CD14-positive monocyte (primary cell): ENCODE measurements around the gene CDH2. TPM values are rescaled to one million over a fixed set of nuclear protein-coding genes. Genes with fewer than 3 reads are reported as not detected.

Source experiments
- DNase-seq, 3 donors: peaks; one replicate each; pipeline ENCODE4 v3.0.0-alpha.2; 2011 to 2022
- H2AFZ ChIP-seq: 2 replicates; pipeline ENCODE4 v1.6.0; 2012; ENCODE audit warnings: mild to moderate bottlenecking, low read depth, low read length, inconsistent platforms; ENCODE audit not compliant: insufficient read depth, poor library complexity, severe bottlenecking
- H3K27ac ChIP-seq, 2 donors: 1 replicate in 1 of 2; 2 replicates in 1 of 2; pipeline ENCODE4 v1.5.1; 2012 to 2013; ENCODE audit warnings: low read length in 2 of 2, control low read depth in 1 of 2, inconsistent platforms in 1 of 2, low read depth in 1 of 2, mild to moderate bottlenecking in 1 of 2
- H3K27me3 ChIP-seq, 2 donors: one replicate each; pipeline versions ENCODE4 v1.6.0 to v1.6.1; 2011 to 2013; ENCODE audit warnings: low read length in 2 of 2; ENCODE audit not compliant: control insufficient read depth in 2 of 2, insufficient read depth in 2 of 2
- H3K36me3 ChIP-seq, 2 donors: replicated peaks in 1 of 2; 1 replicate in 1 of 2; 2 replicates in 1 of 2; pipeline versions ENCODE4 v1.5.1 to v1.6.1; 2012 to 2013; ENCODE audit warnings: low read length in 2 of 2, control low read depth in 1 of 2, inconsistent platforms in 1 of 2, mild to moderate bottlenecking in 1 of 2; ENCODE audit not compliant: insufficient read depth in 2 of 2, control insufficient read depth in 1 of 2
- H3K4me1 ChIP-seq, 2 donors: 1 replicate in 1 of 2; 2 replicates in 1 of 2; pipeline versions ENCODE4 v1.5.1 to v1.6.1; 2012 to 2013; ENCODE audit warnings: low read length in 2 of 2, control low read depth in 1 of 2, inconsistent platforms in 1 of 2, mild to moderate bottlenecking in 1 of 2, moderate library complexity in 1 of 2; ENCODE audit not compliant: insufficient read depth in 2 of 2, control insufficient read depth in 1 of 2
- H3K4me2 ChIP-seq: replicated peaks from 2 replicates; pipeline ENCODE3; 2012; ENCODE audit warnings: low read length, moderate library complexity, mild to moderate bottlenecking; ENCODE audit not compliant: poor library complexity, severe bottlenecking; ENCODE audit errors: extremely low read depth
- H3K4me3 ChIP-seq, 3 experiments: fragments of 200-600 bp in 1 of 3; sonication (generic) in 1 of 3; replicated peaks in 1 of 3; 1 replicate in 2 of 3; 2 replicates in 1 of 3; pipeline ENCODE4 v1.5.1; 2011 to 2013; ENCODE audit warnings: low read length in 3 of 3, mild to moderate bottlenecking in 3 of 3, control low read depth in 2 of 3, low read depth in 2 of 3, inconsistent platforms in 1 of 3, moderate library complexity in 1 of 3
- H3K79me2 ChIP-seq: 2 replicates; pipeline ENCODE4 v1.6.0; 2012; ENCODE audit warnings: mild to moderate bottlenecking, control low read depth, inconsistent platforms, low read length, moderate library complexity; ENCODE audit not compliant: insufficient read depth
- H3K9ac ChIP-seq: 2 replicates; pipeline ENCODE4 v1.6.0; 2017; ENCODE audit warnings: low read length, mild to moderate bottlenecking; ENCODE audit not compliant: insufficient read depth, poor library complexity, severe bottlenecking
- H3K9me3 ChIP-seq, 2 donors: replicated peaks in 1 of 2; 1 replicate in 1 of 2; 2 replicates in 1 of 2; pipeline versions ENCODE4 v1.5.1 to v1.6.1; 2012 to 2013; ENCODE audit warnings: low read length in 2 of 2, control low read depth in 1 of 2; ENCODE audit not compliant: control insufficient read depth in 1 of 2, insufficient read depth in 1 of 2
- H4K20me1 ChIP-seq: 2 replicates; pipeline ENCODE4 v1.6.0; 2012; ENCODE audit warnings: mild to moderate bottlenecking, low read length, control low read depth, moderate library complexity; ENCODE audit not compliant: insufficient read depth
- H3K27ac Mint-ChIP-seq, 7 donors: one replicate each; pipeline ENCODE4 v1.8.0; 2020; ENCODE audit warnings: mild to moderate bottlenecking in 7 of 7, mixed read lengths in 7 of 7, moderate library complexity in 6 of 7, inconsistent platforms in 2 of 7
- H3K27me3 Mint-ChIP-seq, 3 donors: one replicate each; pipeline ENCODE4 v1.8.0; 2021 to 2022; ENCODE audit warnings: low read depth in 3 of 3, mild to moderate bottlenecking in 3 of 3, mixed read lengths in 3 of 3, moderate library complexity in 3 of 3, inconsistent platforms in 1 of 3
- H3K36me3 Mint-ChIP-seq, 2 donors: one replicate each; pipeline ENCODE4 v1.8.0; 2020; ENCODE audit warnings: mixed read lengths in 2 of 2, inconsistent platforms in 1 of 2, mild to moderate bottlenecking in 1 of 2
- H3K4me1 Mint-ChIP-seq: one replicate; pipeline ENCODE4 v1.8.0; 2020; ENCODE audit warnings: mild to moderate bottlenecking, mixed read lengths
- H3K4me3 Mint-ChIP-seq, 2 donors: one replicate each; pipeline ENCODE4 v1.8.0; 2020; ENCODE audit warnings: mild to moderate bottlenecking in 2 of 2, mixed read lengths in 2 of 2, moderate library complexity in 1 of 2
- H3K9me3 Mint-ChIP-seq, 7 donors: one replicate each; pipeline ENCODE4 v1.8.0; 2020 to 2022; ENCODE audit warnings: mixed read lengths in 7 of 7, mild to moderate bottlenecking in 6 of 7, moderate library complexity in 6 of 7, inconsistent platforms in 2 of 7
- WGBS: methylation state at CpG from one replicate; pipeline ENCODE4 v1.1.5; 2013; ENCODE audit warnings: missing lambda C conversion rate; ENCODE audit not compliant: insufficient coverage; 5-methylcytosine and 5-hydroxymethylcytosine counted together
- intact Hi-C, 2 donors: fragments of 100-400 bp; cut with micrococcal nuclease; formaldehyde crosslinking; loops; one replicate each; pipeline versions ENCODE4 v1.15.0 to v1.15.1; 2023
- polyA plus RNA-seq, 3 donors: library from polyadenylated mRNA; depleted of rRNA in 1 of 3; unstranded in 2 of 3; stranded (reverse) in 1 of 3; fragments of 300-500 nt in 2 of 3; fragments of >200 nt in 1 of 3; fragmentation: Illumina TruSeq in 2 of 3; gene quantifications; 1 replicate in 2 of 3; 2 replicates in 1 of 3; pipeline ENCODE4 v1.2.3, GENCODE V29; 2012 to 2021
- TF ChIP-seq, protein P1 (sequence below): fragments of 200-600 bp; IDR thresholded peaks from one replicate; pipeline ENCODE4 v1.8.0; 2022; ENCODE audit warnings: antibody characterized with exemption, mild to moderate bottlenecking

Gene CDH2
- polyA plus RNA-seq, 3 donors, result 0.03 to 0.32 (median 0.08) TPM

- Histone ChIP-seq H3K36me3 (no peaks in the 10 kb centered on the region), H3K4me2 (no peak overlapping the region), H3K4me3 (no peak overlapping the region), H3K9ac (no peak overlapping the region), H3K9me3 (peaks cover 12 to 31% of the 10 kb centered on the region in 2 donors), H3K27ac (no peak overlapping the region), H3K27me3 (no peaks in the 10 kb centered on the region), H2AFZ (no peak overlapping the region), H4K20me1 (no peaks in the 10 kb centered on the region), H3K79me2 (no peaks in the 10 kb centered on the region), H3K4me1 (no peaks in the 10 kb centered on the region)
- TF ChIP-seq, protein P1, sequence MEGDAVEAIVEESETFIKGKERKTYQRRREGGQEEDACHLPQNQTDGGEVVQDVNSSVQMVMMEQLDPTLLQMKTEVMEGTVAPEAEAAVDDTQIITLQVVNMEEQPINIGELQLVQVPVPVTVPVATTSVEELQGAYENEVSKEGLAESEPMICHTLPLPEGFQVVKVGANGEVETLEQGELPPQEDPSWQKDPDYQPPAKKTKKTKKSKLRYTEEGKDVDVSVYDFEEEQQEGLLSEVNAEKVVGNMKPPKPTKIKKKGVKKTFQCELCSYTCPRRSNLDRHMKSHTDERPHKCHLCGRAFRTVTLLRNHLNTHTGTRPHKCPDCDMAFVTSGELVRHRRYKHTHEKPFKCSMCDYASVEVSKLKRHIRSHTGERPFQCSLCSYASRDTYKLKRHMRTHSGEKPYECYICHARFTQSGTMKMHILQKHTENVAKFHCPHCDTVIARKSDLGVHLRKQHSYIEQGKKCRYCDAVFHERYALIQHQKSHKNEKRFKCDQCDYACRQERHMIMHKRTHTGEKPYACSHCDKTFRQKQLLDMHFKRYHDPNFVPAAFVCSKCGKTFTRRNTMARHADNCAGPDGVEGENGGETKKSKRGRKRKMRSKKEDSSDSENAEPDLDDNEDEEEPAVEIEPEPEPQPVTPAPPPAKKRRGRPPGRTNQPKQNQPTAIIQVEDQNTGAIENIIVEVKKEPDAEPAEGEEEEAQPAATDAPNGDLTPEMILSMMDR, result no peak
- no peak for DNase-seq
- 100% methylated on average over 2 of the region's 3 CpGs for WGBS
- intact Hi-C loops, result no loop called here
- Mint-ChIP-seq H3K4me1 (no peaks in the 10 kb centered on the region), H3K4me3 (no peak overlapping the region), H3K9me3 (peaks cover 4 to 23% (median 10%) of the 10 kb centered on the region in 7 donors), H3K27me3 (no peaks in the 10 kb centered on the region), H3K27ac (no peak overlapping the region), H3K36me3 (no peaks in the 10 kb centered on the region)
These were observed 273.0 kb downstream of the CDH2 start for GRCh38 chr18:27903906-27904305.

GRCh38 chr18:27901424-27902226, 275.3 kb downstream of the CDH2 start:
- Mint-ChIP-seq H3K4me1 (no peaks in the 10 kb centered on the region), H3K9me3 (peaks cover 2 to 18% (median 10%) of the 10 kb centered on the region in 7 donors), H3K27me3 (peaks cover 0 to 1% (median 0%) of the 10 kb centered on the region in 3 donors), H3K36me3 (no peaks in the 10 kb centered on the region), H3K27ac (no peak overlapping the region), H3K4me3 (no peak overlapping the region)
- Histone ChIP-seq H3K79me2 (no peaks in the 10 kb centered on the region), H3K9me3 (peaks cover 8 to 10% of the 10 kb centered on the region in 2 donors), H4K20me1 (no peaks in the 10 kb centered on the region), H3K27ac (no peak overlapping the region), H3K27me3 (no peaks in the 10 kb centered on the region), H3K4me3 (no peak overlapping the region), H3K4me1 (no peaks in the 10 kb centered on the region), H3K9ac (no peak overlapping the region), H3K36me3 (no peaks in the 10 kb centered on the region), H2AFZ (no peak overlapping the region), H3K4me2 (no peak overlapping the region)
- no peak for DNase-seq
- intact Hi-C loops, result no loop called here
- TF ChIP-seq, protein P1, result no peak
- WGBS, result 100% methylated on average over 1 of the region's 4 CpGs
